SK-N-DZ (cell line): ENCODE results near the gene HRG.
"Not testable (repeated sequence)": the region's sequence is repeated elsewhere in the genome, so short reads cannot be mapped to it uniquely, and the experiment has no call there.

ENCODE experiments used
- DNase-seq: peaks from one replicate; pipeline ENCODE4 v3.0.0-alpha.2; 2015; ENCODE audit warnings: low spot score

HRG gene

DNA sequence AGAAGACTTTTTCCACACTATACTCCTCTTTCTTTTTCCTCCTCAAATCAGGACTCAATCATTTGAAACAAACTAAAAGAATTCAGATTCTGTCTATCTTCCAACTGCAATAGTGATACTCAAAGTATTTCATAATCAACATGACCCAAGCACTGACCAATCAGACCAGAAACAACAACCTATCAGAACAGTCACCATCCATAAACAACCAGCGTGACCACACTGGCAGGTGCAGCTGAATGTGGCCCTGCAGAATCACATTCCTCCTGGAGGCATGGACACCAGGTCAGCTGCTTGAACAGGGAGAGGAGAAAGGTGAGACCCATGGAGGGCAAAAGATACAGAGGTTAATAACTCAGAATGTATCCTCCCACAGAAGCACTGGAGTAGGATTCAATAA, 13.3 kb downstream of the HRG start:
- no peak for DNase-seq

GRCh38 chr3:186680869-186681268, 15.1 kb downstream of the HRG start:
- no peak for DNase-seq

GRCh38 chr3:186682812-186683211, 17.0 kb downstream of the HRG start:
- no peak for DNase-seq

- DNase-seq, result no peak
Observed at GRCh38 chr3:186683979-186684378, 18.2 kb downstream of the HRG start.

DNA sequence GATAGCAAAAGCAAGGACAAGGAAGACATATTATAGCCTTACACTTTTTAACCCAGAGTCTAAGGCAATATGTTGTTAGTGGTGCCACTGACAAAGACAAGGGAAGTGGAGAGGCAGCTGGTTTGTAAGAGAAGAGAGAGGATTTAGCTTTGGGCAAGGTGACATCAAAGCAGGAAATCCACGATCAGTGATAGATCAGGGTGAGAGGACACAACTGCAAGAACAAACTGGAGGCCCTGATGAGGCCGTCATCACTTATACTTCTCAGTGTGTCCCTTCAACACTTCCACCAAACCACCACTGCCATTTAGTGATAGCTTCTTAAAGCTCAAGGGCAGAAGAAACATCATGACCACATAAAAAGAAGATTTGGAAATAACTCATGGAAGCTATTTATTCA, 20.7 kb downstream of the HRG start:
- DNase-seq, result not testable (repeated sequence)

DNA sequence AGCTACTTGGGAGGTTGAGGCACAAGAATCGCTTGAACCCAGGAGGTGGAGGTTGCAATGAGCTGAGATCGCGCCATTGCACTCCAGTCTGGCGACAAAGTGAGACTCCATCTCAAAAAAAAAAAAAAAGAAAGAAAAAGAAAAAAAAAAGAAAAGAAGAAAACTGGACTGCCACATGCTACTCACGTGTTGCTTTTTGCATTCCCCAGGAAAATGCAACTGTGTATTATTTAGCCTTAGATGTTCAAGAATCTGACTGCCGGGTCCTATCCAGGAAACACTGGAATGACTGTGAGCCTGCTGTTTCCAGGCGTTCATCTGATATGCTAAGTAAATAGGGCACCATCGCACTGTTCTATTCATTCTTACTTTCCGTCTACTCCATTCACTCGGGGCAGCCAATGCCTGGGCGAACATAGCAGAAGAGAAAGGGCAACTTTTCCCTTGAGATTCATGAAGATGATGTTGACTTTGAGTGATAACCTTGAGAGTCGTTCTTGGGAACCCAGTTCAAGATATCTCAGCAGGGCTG, 21.4 kb downstream of the HRG start:
- DNase-seq, result no peak

GRCh38 chr3:186690304-186690703, 24.5 kb downstream of the HRG start:
- not testable (repeated sequence) for DNase-seq

DNA sequence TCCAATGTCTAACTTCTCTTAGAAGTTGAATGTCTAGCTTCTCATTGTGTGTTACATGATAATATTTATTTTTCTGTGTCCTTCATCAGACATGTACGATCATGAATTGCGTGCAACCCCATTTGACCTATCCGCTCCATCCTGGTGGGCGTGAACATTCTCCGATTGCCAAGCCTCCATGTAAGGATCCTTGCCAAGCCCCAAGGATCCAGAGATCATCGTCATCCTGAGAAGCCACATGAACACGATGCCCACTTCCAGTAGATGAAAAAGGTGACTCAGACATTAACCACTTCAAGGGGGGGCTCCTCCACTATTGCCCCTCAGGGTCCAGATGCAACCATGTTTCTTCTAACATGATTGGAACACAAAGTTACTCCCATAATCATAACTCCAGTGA, 25.9 kb downstream of the HRG start:
- DNase-seq, result no peak

DNA sequence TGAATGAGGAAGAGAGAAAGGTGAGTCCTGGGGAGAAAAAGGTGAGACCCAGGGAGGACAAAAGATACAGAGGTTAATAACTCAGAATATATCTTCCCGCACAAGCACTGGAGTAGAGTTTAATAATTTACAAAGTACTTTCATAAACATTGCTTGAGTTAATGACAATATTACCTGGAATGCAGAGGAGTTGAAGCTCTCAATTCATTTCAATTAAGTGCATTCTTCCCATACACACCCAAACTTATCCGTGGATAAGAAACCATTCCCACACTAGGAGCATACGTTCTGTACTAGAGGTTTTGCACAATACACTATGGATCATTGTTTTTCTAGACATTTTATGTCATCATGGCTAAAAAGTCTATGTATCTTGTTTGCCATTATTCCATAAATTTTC, 28.0 kb downstream of the HRG start:
- no peak for DNase-seq

DNA sequence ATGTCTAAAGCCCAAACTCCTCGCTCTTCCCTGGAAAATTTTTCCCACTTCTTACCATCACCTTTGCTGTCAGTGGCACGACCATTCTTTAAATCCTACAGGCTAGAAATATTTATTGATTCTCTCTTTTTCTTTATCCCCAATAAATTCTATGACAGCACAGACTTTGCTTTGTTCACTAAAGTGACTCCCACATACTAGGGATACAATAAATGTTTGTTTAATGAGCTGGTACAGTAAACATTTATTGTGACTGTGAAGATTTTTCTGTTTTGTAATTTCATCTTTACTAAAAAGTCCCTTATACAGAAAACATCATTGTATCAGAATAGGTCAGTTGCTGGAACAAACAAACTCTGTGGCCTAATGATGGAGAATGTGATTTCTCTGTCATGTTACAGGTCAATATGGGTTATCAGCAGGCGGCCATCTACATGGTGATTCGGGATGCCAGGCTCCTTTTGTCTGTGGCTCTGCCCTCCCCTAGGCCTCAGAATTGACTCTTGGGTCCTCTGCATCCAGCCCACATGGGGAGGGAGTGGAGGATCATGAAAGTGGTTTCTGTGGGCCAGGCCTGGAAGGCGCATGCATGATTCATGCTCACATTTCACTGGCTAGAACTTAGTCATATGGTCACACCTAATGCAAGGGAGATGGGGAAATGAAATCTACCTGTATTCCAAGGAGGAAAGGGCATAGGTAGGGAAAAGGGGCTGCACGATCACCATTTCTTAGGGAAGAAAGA, 28.6 kb downstream of the HRG start:
- DNase-seq, result no peak

GRCh38 chr3:186696522-186696921, 30.7 kb downstream of the HRG start:
- no peak for DNase-seq

DNA sequence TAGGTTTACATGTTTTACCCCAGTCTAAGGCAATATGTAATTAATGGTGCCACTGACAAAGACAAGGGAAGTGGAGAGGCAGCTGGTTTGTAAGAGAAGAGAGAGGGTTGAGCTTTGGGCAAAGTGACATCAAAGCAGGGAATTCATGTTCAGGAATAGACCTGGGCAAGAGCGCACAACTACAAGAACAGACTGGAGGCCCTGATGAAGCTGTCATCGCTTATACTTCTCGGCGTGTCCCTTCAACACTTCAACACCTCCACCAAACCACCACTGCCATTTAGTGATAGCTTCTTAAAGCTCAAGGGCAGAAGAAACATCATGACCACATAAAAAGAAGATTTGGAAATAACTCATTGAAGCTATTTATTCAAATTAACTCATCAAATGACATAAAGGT, 31.7 kb downstream of the HRG start:
- no peak for DNase-seq

DNA sequence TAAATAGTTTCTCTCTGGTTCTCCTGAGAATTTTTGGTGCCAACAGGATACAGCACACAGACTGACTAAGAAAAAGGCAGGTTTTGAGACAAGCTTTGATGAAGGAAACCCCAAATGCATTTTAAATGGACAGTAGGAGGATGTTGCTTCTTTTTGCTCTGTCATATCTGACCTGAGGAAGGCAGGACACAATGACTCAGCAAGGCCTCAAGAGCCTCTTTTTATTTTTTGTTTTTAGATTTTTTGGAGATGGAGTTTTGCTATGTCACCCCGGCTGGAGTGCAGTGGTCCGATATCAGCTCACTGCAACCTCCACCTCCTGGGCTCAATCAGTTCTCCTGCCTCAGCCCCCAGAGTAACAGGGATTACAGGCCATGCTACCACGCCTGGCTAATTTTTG, 34.5 kb downstream of the HRG start:
- no peak for DNase-seq

DNA sequence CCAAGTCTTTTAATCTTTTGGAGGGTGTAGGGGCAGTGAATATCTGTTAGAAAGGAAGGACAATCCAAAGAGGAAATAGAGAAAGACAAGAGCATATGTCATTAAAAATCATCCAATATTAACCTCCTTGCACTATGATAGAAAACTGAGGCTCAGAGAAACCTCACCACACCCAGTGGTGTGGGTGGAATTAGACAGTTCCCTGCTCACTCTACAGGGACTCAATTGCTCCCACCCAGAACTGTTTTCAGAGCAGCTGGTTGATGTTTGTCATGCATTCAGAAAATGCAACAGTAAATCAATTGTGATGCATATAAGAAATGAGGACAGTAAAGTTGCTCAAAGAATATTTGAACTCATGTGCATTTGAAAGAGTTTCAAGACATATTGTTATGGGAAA, 36.6 kb downstream of the HRG start:
- DNase-seq, result not testable (repeated sequence)

DNA sequence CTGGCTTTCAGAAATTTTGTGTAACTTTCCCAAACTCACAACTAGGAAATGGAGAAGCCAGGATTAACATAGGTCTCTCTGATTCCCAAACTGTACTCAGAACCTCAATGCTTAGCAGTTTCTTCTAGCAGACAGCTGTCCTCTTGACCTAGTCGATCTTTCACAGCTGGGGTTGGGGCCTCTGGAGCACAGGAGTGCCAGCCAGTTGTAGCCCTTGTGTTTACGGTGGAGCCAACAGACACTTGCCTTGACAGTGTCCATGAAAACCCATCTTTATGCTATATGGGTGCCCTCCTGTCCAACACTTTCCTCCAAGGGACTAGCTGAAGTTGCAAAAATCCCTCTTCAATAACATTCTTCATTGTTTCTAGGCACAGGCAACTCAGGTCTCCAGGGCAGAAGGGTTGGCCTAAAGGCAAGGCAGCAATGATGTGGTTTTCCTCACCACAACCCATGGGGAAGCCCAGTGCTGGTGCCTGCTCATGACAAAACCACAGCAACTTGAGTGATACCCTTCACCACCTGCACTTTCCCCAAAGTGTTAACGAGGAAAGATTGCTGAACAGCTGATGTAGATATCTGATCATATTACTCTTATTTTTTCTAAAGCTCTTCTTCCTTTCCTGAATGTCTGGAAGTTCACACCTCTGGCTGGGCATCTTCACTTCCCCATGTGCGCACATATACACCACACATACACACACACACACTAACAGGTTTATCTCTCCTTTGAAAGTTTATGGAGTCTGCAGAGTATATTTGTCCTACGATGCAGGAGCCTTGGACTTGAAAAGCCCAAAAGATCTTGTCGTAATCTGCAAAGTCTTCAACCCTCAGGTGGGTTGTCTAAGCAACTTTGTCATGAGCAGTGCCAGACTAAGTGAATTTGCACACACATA, 40.3 kb downstream of the HRG start:
- no peak for DNase-seq

DNA sequence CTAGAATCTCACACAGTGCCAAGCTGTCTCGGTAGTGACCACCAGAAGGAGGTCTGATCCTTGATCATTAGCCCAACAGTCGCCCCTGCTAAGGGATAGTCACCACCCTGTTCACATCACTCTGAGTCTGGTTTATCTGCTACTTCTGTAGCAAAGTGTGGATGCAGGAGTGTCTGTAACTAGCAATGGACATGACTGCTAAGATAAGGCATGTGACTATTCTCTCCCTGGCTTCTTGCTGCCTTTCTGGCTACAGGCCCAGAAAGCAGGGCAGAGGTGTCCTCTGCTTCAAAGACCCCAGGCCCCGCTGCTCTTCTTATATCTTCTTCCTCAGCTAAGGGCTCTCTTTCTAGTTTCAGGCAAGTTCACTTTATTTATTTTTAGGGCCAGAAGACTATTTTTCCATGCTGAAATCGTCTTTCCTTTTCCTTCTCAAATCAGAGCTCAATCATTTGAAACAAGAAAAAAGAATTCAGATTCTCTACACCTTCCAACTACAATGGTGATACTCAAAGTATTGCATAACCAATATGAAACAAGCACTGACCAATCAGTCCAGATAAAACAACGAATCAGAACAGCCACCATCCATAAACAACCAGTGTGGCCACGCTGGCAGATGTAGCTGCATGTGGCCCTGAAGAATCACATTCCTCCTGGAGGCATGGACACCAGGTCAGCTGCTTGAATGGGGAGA, 43.3 kb downstream of the HRG start:
- DNase-seq, result no peak

GRCh38 chr3:186710694-186711093, 44.9 kb downstream of the HRG start:
- DNase-seq, result not testable (repeated sequence)

GRCh38 chr3:186713499-186713898, 47.7 kb downstream of the HRG start:
- DNase-seq, result no peak

GRCh38 chr3:186717039-186717457, 51.2 kb downstream of the HRG start, which contains the start of gene KNG1:
TSS of gene KNG1 (plus strand) at chr3:186717359. CDS start at chr3:186717543, 184 bp downstream.
- no peak for DNase-seq

DNA sequence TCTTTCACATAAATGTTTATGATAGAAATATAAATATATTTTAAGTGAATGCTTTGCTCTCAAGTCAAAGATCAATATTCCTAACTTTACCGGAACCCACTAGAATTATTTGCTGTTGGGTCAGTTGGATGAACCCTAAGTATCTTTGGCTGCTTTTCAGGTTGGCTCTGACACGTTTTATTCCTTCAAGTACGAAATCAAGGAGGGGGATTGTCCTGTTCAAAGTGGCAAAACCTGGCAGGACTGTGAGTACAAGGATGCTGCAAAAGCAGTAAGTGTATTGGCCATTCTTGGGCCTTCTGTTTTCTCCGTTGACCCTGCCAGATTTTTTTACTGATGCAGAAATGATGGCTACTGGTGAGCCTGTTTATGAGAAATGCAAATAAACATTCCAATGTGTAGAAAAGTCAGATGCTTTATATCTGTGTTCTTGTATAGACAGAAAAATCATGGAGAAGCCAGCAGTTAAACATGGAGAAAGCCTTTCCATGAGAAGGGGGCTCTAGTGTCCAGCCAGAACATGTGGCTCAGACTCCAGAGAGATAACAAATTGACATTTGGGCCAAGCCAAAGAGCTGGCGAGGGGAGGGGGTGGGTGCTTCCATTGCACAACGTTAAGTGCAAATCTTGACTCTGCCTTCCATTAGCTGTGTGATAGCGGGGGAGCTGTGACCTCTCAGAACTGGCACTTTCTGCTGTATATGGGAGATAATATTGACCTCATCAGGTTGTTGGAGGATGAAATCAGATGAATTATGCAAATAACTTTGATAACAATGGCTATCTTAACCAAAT, 54.3 kb downstream of the HRG start:
- DNase-seq, result no peak

DNA sequence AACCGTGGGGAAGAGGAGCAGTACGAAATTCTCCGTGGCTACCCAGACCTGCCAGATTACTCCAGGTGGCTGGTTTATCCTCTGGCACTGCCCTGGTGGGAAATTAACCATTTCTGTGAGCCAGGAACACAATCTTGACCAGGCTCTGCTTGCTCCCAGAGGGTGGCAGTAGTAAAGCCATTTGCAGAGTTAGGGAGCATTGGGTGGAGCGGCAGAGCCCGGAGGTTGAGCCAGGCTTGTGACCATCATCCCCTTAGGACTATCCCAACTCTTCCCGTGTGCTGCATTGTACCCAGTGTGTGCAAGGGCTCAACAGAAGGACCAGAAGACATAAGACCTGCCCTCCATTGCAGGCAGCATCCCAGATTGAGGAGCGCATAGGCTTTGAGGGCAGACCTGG, 56.6 kb downstream of the HRG start:
- DNase-seq, result no peak
